HEK293 (cell line): ENCODE data around the gene PGM2.
A peak's percentile ranks its signal among the peaks of the same experiment; 100 is the strongest.

ENCODE experiments used
- CTCF ChIA-PET: fragments of 350-600 bp; formaldehyde crosslinking; extraction: SDS; loops from one replicate; lab custom pipeline; 2021; ENCODE audit warnings: antibody characterized with exemption; lab: Yijun Ruan, JAX
- POLR2A ChIA-PET: fragments of 300-600 bp; formaldehyde crosslinking; extraction: SDS; loops from one replicate; lab custom pipeline; 2020; ENCODE audit warnings: antibody characterized with exemption, inconsistent platforms; lab: Yijun Ruan, JAX
- H3K27ac ChIP-seq: fragments of 200-500 bp; sonication (Bioruptor generic); 2 replicates; pipeline ENCODE4 v1.5.1; 2014; ENCODE audit warnings: low read depth, low read length, control low read depth, inconsistent platforms; ENCODE audit errors: extremely low read depth
- H3K36me3 ChIP-seq, 2 experiments: fragments of 200-500 bp in 1 of 2; sonication (Bioruptor generic) in 1 of 2; 1 replicate in 1 of 2; 2 replicates in 1 of 2; pipeline ENCODE4 v1.5.1; 2014 to 2017; ENCODE audit warnings: inconsistent platforms in 2 of 2, low read length in 2 of 2; ENCODE audit not compliant: control insufficient read depth in 2 of 2, insufficient read depth in 1 of 2
- H3K4me1 ChIP-seq: fragments of 200-500 bp; sonication (Bioruptor generic); 2 replicates; pipeline ENCODE4 v1.5.1; 2014; ENCODE audit warnings: mild to moderate bottlenecking, low read length, inconsistent platforms; ENCODE audit not compliant: control insufficient read depth, insufficient read depth
- H3K4me3 ChIP-seq: 2 replicates; pipeline ENCODE4 v1.5.1; 2011; ENCODE audit warnings: low read depth, mild to moderate bottlenecking, control low read depth, low read length, moderate library complexity
- H3K9me3 ChIP-seq: fragments of 200-500 bp; sonication (Bioruptor generic); 2 replicates; pipeline ENCODE4 v1.5.1; 2014; ENCODE audit warnings: low read depth, low read length, inconsistent platforms; ENCODE audit not compliant: control insufficient read depth, insufficient read depth
- PRDM10 ChIP-seq: fragments of 450-650 bp; formaldehyde crosslinking; IDR thresholded peaks from 2 replicates; pipeline ENCODE4 v1.5.1; 2016; ENCODE audit warnings: missing biosample characterization, missing genetic modification characterization
- REST ChIP-seq: fragments of 450-650 bp; formaldehyde crosslinking; IDR thresholded peaks from 2 replicates; pipeline ENCODE4 v1.5.1; 2016; ENCODE audit warnings: missing biosample characterization, missing genetic modification characterization
- ZBTB26 ChIP-seq: fragments of 450-650 bp; formaldehyde crosslinking; optimal IDR thresholded peaks from 2 replicates; pipeline ENCODE3; 2016; ENCODE audit warnings: missing biosample characterization, mild to moderate bottlenecking, missing genetic modification characterization
- ZFP69B ChIP-seq: fragments of 450-650 bp; formaldehyde crosslinking; IDR thresholded peaks from 2 replicates; pipeline ENCODE4 v1.5.1; 2016; ENCODE audit warnings: missing biosample characterization, missing genetic modification characterization
- ZNF214 ChIP-seq: fragments of 450-650 bp; formaldehyde crosslinking; IDR thresholded peaks from 2 replicates; pipeline ENCODE4 v1.5.1; 2017; ENCODE audit warnings: missing biosample characterization, mild to moderate bottlenecking, missing genetic modification characterization, borderline replicate concordance
- ZNF280D ChIP-seq: fragments of 450-650 bp; formaldehyde crosslinking; IDR thresholded peaks from 2 replicates; pipeline ENCODE4 v1.5.1; 2016; ENCODE audit warnings: missing biosample characterization, missing genetic modification characterization
- ZNF423 ChIP-seq: fragments of 450-650 bp; formaldehyde crosslinking; IDR thresholded peaks from 2 replicates; pipeline ENCODE4 v1.5.1; 2016; ENCODE audit warnings: missing biosample characterization, missing genetic modification characterization
- ZNF692 ChIP-seq: fragments of 450-650 bp; formaldehyde crosslinking; IDR thresholded peaks from 2 replicates; pipeline ENCODE4 v1.5.1; 2016; ENCODE audit warnings: missing biosample characterization, missing genetic modification characterization
- ZNF776 ChIP-seq: fragments of 450-650 bp; formaldehyde crosslinking; IDR thresholded peaks from 2 replicates; pipeline ENCODE4 v1.5.0; 2017; ENCODE audit warnings: missing biosample characterization, missing genetic modification characterization, borderline replicate concordance

Gene PGM2

GRCh38 chr4:37827030-37827685, 672 bp downstream of the PGM2 start:
- Histone ChIP-seq H3K36me3 (peaks cover 0 to 18% of the 10 kb centered on the region in 2 experiments; a peak in 1 of 3 replicates), H3K9me3 (no peaks in the 10 kb centered on the region), H3K4me1 (0 out of 2 replicates have a peak, but pooled peaks cover 7% of the 10 kb centered on the region), H3K4me3 (peak overlapping the region; percentile 85), H3K27ac (peak overlapping the region; percentile 72; the same call in 1 of the 2 replicates)
- TF ChIP-seq ZBTB26 (tag by site-specific recombination) = no peak
- TF ChIP-seq ZNF214 (tag by site-specific recombination) = no peak
- TF ChIP-seq ZNF692 (tag by site-specific recombination) = peak; percentile 57; the same call in 1 of the 2 replicates
- TF ChIP-seq PRDM10 = peak; percentile 63
- peak; percentile 76 for TF ChIP-seq ZFP69B (tag by site-specific recombination)
- ChIA-PET CTCF (interaction anchor here (1.0 kb wide), 1 partner anchor 25 kb away, joined by 4 read pairs; no protein-coding TSS in a partner anchor), POLR2A (interaction anchor here (0.9 to 2.0 kb wide), 5 partner anchors 9 to 208 kb away, joined by 3 to 10 read pairs (median 4); partner anchors contain the start of genes RELL1 and TBC1D1)

- Histone ChIP-seq H3K4me1 (0 out of 2 replicates have a peak, but pooled peaks cover 7% of the 10 kb centered on the region), H3K27ac (no peak overlapping the region), H3K36me3 (peaks cover 0 to 18% of the 10 kb centered on the region in 2 experiments; a peak in 1 of 3 replicates), H3K4me3 (peak overlapping the region; percentile 85), H3K9me3 (no peaks in the 10 kb centered on the region)
- ChIA-PET CTCF (interaction anchor here (0.6 to 1.0 kb wide), 3 partner anchors 10 to 27 kb away, joined by 3 to 4 read pairs (median 4); no protein-coding TSS in a partner anchor), POLR2A (interaction anchor here (0.9 to 1.6 kb wide), 2 partner anchors 8 to 208 kb away, joined by 3 read pairs; no protein-coding TSS in a partner anchor)
- TF ChIP-seq ZNF280D (tag by site-specific recombination) = no peak
- TF ChIP-seq REST (tag by site-specific recombination) = no peak
- no peak for TF ChIP-seq ZNF776
- TF ChIP-seq ZNF423 (tag by site-specific recombination) = no peak
These were observed 1.4 kb downstream of the PGM2 start for GRCh38 chr4:37827802-37828321.
